HL-60/S4 treated with retinoic acid at 250 ng/mL for 4 days and 3 days (cell line): Measurements from ENCODE around the gene NPHS2.

Source experiments
- in situ Hi-C: fragments of 300-500 bp; cut with MboI; formaldehyde crosslinking; loops from 2 replicates; pipeline ENCODE4 v1.7.0; 2022; ENCODE audit warnings: low sequenced_read_pairs

Gene NPHS2

DNA sequence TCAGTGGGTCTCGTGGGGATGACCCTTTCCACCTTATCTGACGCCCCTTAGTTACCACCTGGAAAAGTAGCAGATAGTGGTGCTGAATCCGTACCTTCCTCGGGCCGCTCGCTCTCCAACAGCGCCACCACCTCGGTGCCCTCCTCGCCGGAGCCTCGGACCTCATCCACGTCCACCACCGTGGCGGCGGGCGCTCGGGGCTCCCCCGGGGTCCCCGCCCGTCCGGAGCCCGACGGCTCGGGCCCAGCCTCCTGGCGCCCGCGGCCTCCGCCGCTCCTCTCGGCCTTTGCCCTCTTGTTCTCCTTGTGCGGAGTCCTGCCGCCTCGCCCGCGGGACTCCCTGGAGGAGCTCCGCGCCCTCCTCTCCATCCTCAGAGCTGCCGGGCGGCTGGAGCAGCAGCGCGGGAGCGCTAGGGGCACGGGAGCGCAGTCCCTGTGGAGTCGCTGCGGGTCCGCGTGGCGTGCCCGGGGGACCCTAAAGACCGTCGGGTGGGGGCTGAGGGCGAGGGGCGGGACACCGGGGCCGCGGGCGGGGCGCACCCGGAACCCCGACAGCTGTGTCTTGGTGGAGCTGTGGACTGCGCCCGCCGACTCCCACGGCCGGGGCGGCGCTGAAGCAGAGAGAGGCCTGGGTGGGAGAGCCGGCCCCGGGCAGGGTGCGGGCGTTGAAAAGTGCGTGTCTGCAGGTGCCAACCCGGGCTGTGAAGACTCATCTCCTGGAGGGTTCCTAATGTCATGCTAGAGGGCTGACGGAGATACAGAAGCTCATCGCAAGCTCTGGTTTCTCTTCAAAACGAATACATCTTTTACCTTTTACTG lies at the start of gene NPHS2:
Gene NPHS2, minus strand, starts transcription at position 452 of the 818 bp plus-strand sequence. Its CDS starts 84 bp downstream, at position 368.
- in situ Hi-C loops: no loop called here

DNA sequence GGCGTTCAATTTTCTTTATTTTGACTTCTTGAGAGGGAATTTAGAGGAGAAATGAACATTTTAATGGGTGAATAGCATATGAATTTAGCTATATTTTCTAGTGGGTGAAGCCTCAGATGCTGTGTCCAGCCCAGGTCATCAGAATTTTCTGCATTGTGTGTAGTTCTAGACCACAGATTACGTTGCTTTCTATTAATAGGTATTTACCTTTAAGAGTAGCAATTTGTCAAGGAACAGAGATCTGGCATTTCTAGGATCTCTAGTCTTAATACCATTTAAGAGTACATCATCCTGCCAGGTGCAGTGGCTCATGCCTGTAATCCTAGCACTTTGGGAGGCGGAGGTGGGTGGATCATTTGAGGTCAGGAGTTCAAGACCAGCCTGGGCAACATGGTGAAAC lies 36.6 kb upstream of the NPHS2 start:
- in situ Hi-C loops: no loop called here

DNA sequence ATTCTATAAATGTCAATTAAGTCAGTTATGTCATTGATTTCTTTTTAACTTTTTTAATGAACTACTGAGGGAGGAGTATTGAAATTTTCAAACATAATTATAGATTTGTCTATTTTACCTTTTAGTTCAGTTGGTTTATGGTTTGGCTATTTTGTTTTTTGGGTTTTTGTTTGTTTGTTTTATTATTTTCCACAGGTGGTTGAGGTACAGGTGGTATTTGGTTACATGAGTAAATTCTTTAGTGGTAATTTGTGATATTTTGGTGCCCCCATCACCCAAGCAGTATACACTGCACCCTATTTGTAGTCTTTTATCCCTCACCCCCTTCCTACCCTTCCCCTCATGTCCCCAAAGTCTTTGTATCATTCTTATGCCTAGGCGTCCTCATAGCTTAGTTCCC lies 25.3 kb upstream of the NPHS2 start:
- in situ Hi-C loops: no loop called here

DNA sequence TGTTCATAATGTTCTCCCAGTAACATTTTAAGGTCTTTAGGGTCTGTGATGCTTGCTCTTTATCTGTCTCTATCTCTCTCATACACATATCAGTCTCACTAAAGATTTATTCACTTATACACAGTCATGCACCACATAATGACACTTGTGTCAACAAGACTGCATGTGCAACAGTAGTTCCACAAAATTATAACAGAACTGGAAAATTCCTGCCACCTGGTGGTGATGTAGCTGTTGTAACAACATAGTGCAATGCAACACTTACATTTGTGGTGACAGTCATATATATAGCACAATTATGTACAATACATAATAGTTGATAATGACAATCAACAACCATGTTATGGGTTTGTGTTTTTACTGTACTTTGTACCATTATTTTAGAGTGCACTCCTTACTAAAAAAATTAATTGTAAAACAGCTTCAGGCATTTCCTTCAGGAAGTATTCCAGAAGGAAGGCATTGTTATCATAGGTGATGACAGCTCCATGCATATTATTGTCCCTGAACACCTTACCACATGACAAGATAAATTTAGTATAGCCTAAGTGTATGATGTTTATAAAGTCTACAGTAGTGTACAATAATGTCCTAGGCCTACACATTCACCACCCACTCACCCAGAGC lies 24.0 kb upstream of the NPHS2 start:
- in situ Hi-C loops: no loop called here

DNA sequence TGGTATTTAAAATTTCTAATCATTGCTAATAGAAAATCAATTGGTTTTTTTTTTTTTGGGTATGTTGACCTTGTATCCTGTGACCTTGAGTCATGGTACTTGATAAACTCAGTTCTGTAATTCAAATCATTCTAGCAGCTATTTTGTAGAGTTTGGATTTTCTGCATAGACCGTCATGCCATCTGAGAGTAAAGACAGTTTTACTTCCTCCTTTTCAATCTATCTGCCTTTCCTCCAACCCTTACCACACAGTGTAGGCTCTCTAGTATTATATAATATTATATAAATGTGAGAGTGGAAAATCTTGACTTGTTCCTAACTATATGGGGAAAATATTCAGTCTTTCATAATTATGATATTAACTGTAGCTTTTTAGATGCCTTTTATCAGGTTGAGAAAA lies 22.9 kb upstream of the NPHS2 start:
- in situ Hi-C loops: no loop called here

DNA sequence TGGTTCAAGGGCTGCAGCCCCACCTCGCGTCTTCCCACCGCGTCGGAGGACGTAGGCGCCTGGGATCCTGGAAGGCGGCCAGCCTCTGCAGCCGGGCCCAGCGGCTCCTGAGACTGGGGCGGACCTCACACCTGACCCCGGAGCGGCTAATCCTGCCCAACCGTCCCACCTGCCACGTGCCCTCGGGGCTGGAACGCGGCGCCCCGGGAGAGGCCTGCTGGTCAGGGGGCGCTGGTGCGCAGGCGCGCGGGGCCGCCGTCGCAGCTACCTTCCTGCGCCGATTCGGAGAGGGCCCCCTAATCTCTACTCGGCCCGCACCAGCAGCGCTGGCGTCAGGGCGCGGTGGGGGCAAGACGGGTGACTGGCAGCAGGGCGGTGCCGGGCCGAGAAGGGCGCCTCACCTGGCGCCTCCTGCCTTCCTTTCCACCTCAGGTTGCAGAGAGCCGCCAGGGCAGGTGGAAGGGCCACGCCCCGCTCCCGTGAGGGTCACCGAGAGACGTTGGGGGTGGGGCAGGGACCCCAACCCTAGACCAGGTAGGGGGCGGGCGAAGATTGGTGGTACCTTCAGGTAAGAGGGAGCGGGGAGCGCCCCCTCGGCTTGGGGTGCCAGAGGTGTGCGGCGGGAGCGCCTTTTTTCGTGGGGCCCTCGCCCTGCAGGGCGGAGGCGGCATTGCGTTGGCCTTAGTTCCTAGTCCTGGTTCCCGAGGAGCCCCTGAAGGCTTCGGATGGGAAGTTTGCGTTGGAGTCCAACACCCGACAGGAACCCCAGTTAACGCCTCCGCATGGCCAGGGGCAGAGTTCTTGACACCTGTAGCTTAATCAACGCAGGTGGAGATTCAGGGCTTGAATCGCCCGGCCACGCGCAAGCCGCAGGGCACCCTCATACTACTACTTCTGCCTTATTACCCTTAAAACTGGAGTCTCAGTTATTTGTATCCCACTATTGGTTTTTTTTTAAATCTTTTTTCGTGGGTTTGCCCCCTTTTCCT lies 16.1 kb upstream of the NPHS2 start, which contains the start of gene TDRD5:
Gene TDRD5, plus strand, starts transcription at position 241 of the 989 bp plus-strand sequence. CDS start 784 bp downstream, outside the sequence.
- in situ Hi-C loops: no loop called here

DNA sequence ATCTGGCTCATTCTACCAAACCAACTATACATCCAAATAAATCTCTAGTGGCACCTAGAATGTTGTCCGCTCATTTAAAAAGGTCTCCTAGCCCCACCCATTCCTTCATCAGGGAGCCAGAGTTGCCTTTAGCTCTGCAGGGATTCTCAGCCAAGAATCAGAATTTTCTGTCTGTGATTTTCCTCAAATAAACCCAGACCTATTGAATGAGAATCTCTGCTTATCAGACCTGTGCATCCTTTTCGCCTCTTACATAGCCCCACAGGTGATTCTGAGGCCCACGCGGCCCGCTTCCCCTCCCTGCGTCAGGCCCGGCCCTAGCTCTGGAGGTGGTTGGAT lies 15.5 kb upstream of the NPHS2 start:
- in situ Hi-C loops: no loop called here

DNA sequence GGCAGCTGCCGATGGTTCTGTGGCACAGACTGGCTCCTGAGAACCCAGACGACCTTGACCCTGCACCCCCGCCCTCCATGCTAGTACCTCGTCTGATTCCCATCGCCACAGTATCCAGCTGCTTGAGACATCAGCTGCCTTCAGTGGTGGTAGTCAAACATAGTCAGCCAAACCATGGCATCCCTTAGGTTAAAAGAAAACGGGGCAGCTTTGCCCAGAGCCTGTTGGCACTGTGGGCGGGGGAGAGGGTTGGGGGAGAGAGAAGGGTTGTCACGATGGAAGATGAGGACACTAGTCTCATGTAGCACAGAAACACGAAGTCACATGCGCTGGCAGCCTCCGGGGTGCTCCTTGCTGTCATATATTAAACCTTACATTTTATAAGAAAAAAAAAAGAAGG lies 14.9 kb upstream of the NPHS2 start:
- in situ Hi-C loops: no loop called here

DNA sequence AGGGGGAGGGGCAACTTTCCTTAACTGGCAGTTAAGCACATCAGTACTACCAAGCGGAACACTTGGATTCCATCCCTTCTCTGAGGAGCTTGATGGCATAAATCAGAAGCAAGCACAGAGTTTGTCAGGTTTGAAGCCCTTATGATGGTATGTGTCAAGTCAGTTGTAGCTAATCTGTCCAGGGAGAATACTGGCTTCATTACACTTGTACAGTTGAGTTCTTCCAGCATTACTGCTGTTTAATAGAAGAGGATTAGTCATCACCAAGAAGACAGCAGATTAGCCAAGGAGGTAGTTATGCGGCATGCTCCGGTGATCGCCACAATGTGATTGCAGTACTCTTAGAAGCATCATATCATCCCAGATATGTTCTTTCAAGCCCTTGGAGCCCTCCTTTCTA lies 13.8 kb upstream of the NPHS2 start:
- in situ Hi-C loops: no loop called here

DNA sequence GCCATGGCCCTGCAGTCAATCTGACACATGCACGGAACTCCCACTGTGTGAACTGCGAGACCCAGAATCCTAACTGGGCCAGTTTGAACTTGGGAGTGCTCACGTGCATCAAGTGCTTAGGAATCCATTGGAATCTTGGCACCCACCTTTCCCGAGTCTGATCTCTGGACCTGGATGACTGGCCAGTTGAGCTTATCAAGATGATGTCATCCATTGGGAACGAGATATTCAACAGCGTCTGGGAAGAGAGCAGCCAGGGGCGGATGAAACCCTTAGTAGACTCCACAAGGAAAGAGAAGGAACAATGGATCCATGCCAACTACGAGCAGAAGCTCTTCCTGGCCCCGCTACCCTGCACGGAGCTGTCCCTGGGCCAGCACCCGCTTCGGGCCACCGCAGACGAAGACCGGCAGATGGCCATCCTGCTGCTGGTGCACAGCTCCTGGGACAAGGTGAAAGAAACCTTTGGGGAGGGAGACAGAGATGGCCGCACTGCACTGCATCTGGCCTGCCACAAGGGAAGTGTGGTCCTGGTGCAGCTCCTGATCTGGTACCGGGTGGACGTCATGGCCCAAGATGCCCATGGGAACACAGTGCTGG lies 12.8 kb upstream of the NPHS2 start:
- in situ Hi-C loops: no loop called here

DNA sequence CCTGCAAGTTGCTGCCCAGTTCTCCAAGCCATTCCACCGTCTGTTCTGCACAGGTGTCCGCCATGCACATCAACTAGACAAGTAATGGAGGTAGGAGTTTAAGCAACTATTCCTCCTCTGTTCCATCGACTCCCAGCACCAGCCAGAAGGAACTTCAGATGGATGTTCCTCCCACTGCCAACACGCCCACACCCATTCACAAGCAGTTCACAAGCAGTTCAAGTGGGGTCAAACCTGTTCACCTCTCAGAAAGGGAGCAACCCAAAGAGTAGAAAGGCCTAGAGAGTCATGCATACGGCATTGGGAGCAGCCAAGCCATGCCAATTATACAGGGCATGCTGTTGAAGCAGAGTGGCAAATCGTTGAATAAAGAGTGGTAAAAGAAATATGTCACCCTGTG lies 11.6 kb upstream of the NPHS2 start:
- in situ Hi-C loops: no loop called here

DNA sequence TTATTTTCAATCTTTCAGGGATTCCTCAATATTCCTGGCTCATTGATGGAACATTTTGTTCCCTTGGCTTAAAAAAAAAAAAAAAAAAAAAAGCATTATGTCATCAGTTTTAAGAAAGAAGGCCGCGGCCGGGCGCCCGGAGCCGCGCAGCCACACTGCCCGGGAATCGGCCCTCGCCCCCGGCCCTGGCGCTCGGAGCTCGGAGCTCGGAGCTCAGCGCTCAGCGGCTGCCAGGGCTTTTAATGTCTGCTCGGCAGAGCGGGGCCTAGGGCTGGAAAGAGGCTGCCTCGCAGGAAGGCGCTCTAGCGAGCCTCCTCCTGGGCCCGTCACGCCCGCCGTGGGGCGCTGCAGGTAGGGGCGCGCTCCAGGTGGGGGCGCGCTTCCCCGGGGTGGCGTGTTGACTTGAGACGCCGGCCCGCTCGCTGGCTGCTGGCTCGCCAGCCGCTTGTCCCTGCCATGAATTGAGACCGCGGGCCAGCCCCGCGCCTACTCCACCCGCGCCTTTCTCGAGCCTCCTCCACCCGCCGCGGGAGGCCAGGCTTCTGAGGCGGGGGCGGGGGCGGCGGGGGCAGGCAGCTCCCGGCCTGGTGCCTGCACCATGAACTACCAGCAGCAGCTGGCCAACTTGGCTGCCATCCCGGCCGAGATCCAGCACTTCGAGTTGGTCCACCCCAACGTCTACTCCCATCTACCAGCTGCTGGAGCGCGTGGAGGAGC lies 10.5 kb upstream of the NPHS2 start:
- in situ Hi-C loops: no loop called here

DNA sequence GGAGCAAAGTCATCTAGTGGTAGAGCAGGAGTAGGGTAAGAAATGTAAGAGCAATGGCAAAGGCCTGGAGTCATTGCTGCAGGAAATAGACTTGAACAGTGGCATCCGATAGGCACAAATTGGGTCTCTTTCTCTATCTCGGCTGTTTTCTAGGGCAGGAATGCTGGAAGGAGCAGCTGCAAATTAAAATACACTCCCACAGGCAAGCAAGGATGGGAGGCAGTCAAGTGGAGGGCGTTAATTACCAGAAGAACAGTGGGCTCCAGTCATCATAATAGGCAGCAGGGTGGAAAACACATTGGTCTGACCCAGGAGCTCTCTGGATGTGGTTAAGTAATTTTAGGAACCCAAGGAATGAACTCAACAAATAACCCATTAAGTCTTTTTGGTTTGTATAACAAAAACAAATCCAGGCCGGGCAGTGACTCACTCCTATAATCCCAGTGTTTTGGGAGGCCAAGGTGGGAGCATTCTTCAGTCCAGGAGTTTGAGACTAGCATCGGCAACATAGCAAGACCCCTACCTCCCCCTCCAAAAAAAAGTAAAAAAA lies 8.1 kb upstream of the NPHS2 start:
- in situ Hi-C loops: no loop called here

DNA sequence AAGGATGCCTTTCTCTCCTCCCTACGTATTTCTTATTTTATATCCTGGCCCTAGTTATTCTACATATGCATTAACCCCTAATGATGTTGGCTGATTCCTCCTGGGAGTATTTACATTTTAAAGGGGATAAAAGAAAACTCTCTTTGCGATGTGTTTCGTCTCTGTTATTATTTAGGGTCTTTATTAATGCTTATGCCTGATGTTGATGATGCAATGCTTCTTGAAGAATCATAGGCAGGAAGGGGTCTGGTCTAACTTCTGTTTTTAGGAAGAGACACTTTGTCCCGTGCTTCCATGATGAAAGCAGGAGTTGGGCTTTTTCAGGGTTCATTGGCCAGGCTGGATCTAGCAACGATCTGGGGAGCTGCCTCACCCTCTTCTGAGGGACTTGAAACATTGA lies 761 bp upstream of the NPHS2 start:
- in situ Hi-C loops: no loop called here

DNA sequence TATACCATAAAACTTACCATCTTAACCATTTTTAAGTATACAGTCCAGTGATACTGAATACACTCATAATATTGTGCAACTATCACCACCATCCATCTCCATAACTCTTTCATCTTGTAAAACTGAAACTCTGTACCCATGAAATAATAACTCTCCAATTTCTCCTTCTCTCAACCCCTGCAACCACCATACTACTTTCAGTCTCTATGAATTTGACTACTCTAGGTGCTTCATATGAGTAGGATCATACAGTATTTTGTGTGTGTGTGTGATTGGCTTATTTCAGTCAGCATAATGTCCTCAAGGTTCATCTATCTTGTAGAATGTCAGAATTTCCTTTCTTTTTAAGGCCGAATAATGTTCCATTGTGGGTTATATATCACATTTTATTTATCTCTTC lies 17.7 kb downstream of the NPHS2 start:
- in situ Hi-C loops: no loop called here

DNA sequence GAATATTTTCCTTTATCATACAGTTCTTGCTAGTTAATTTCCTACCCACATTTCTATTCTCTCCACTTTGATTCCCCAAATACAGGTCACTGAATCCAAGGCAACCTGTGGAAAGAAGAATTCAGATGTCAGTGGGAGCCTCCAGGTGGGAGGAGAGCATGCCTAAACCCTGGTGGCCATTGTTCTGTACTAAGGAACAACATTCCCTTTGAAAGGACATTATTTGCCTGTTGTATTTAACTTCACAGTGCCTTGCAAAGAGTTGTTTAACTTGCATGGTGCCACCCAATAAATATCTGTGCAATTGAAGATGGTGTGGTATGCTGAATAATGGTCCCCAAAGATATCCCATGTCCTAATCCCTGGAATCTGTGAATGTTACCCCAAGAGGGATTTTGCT lies 21.3 kb downstream of the NPHS2 start:
- in situ Hi-C loops: no loop called here

DNA sequence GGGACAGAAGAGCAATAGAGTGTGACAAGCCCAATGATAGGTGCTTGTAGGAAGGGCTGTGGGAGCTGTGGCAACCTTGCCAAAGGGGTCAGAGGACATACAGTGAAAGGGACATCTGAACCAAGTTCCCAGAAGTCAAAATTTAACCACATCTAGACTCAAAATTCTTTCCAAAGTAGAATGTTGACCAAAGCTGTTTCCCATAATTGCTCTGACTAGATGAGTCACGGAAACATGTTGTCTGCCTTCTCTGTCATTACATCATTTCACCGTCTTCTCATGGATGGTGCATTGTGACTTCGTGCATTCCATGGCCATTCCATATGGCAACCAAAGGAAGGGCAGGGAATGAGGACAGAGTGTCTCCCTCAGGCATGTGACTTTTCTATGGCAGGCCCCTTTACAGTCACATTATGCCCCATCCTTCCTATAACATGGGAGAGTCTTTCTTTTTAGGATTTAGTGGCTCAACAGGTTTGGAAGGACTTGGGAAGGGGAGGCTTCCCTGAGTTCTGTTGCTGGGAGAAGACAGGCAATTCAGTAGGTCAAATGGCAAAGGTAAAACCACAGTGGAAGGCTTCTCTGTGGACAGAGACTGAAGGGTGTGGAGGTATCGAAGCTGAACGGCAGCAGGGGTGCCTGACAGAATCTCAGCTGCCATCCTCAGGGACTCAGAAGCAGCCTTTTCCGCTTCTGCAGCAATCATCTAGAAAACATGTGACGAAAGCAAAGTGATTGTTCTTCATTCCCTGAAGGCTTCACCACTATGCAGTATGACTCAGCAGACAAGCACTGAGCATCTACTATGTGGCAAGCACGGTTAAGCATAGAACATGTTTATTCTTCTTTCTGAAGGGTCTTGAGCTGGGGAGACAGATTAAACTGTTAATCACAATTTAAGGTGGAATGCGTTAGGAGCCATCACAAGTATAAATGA lies 24.7 kb downstream of the NPHS2 start:
- in situ Hi-C loops: no loop called here

DNA sequence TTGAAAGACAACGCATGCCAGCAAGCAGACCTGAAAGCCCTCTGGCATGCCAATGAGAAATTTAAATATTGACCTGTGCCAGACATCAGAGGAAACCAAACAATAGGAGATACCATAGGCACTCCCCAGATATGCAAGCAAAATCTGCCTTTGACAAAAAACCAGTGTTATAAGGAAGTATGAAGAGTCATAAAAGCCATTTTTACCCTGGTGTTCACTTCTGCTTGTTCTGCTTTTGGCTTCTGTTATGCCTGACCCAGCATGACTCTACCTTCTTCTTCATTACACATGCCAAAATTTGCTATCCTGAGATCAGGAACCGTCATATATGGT lies 26.4 kb downstream of the NPHS2 start:
- in situ Hi-C loops: no loop called here
